Limb (tissue), 2 donors: ENCODE results near the gene TAAR1.
"Not testable (repeated sequence)": the region's sequence is repeated elsewhere in the genome, so short reads cannot be mapped to it uniquely, and the experiment has no call there.

Source experiments
- DNase-seq, 2 donors: peaks; one replicate each; pipeline ENCODE4 v3.0.0-alpha.2; 2016; ENCODE audit errors: extremely low spot score in 2 of 2

TAAR1 gene

GRCh38 chr6:132659082-132659481, at the start of gene TAAR1:
Gene TAAR1 (minus strand): TSS chr6:132659182. CDS start chr6:132646003, 13,179 bp downstream.
- DNase-seq, result no peak

GRCh38 chr6:132708771-132709170, 49.8 kb upstream of the TAAR1 start:
- DNase-seq, result no peak

- DNase-seq, result no peak
These were observed 49.0 kb upstream of the TAAR1 start for GRCh38 chr6:132708002-132708401.

- DNase-seq, result not testable (repeated sequence)
These were observed 47.8 kb upstream of the TAAR1 start for GRCh38 chr6:132706756-132707155.

GRCh38 chr6:132703936-132704335, 45.0 kb upstream of the TAAR1 start:
- no peak for DNase-seq

GRCh38 chr6:132698608-132699007, 39.6 kb upstream of the TAAR1 start:
- no peak for DNase-seq

- no peak for DNase-seq
These were observed 36.8 kb upstream of the TAAR1 start for GRCh38 chr6:132695773-132696172.

- no peak for DNase-seq
These were observed 34.5 kb upstream of the TAAR1 start for GRCh38 chr6:132693478-132693877.

- DNase-seq, result no peak
These were observed 31.7 kb upstream of the TAAR1 start for GRCh38 chr6:132690678-132691077.

- no peak for DNase-seq
These were observed 28.3 kb upstream of the TAAR1 start for GRCh38 chr6:132687306-132687705.

GRCh38 chr6:132686531-132686930, 27.5 kb upstream of the TAAR1 start:
- DNase-seq, result no peak

- no peak for DNase-seq
These were observed 26.0 kb upstream of the TAAR1 start for GRCh38 chr6:132685009-132685408.

GRCh38 chr6:132684272-132684671, 25.3 kb upstream of the TAAR1 start:
- DNase-seq, result no peak

GRCh38 chr6:132683543-132683942, 24.6 kb upstream of the TAAR1 start:
- no peak for DNase-seq

GRCh38 chr6:132679094-132679493, 20.1 kb upstream of the TAAR1 start:
- DNase-seq, result not testable (repeated sequence)

- no peak for DNase-seq
These were observed 16.8 kb upstream of the TAAR1 start for GRCh38 chr6:132675749-132676148.

- DNase-seq, result no peak
These were observed 16.0 kb upstream of the TAAR1 start for GRCh38 chr6:132675002-132675401.

GRCh38 chr6:132673376-132674094, 14.6 kb upstream of the TAAR1 start:
- no peak for DNase-seq

- DNase-seq, result no peak
These were observed 12.3 kb upstream of the TAAR1 start for GRCh38 chr6:132671295-132671694.

- peak in 1 of 2 donors; percentile 68 for DNase-seq
These were observed 10.8 kb upstream of the TAAR1 start for GRCh38 chr6:132669690-132670291.

- DNase-seq, result no peak
These were observed 7.1 kb upstream of the TAAR1 start for GRCh38 chr6:132666118-132666517.

- no peak for DNase-seq
These were observed 5.5 kb upstream of the TAAR1 start for GRCh38 chr6:132664309-132665034.

GRCh38 chr6:132663661-132664060, 4.7 kb upstream of the TAAR1 start:
- DNase-seq, result no peak
